GM10248 (cell line): ENCODE measurements around the gene PALLD.

ENCODE experiments used
- CTCF ChIA-PET: fragments of 300-600 bp; sonication (Branson Sonifier 250); formaldehyde crosslinking; extraction: SDS; loops from one replicate; lab custom pipeline; 2021; ENCODE audit warnings: antibody characterized with exemption; lab: Yijun Ruan, JAX
- POLR2A ChIA-PET: fragments of 350-650 bp; sonication (Branson Sonifier 250); formaldehyde crosslinking; extraction: SDS; loops from one replicate; lab custom pipeline; 2020; ENCODE audit warnings: antibody characterized with exemption; lab: Yijun Ruan, JAX
- DNase-seq: peaks from one replicate; pipeline ENCODE4 v3.0.0; 2012; ENCODE audit errors: extremely low spot score
- CTCF ChIP-seq: IDR thresholded peaks from 2 replicates; pipeline ENCODE4 v1.5.1; 2012; ENCODE audit warnings: mild to moderate bottlenecking, low read depth; ENCODE audit errors: extremely low read depth, missing control alignments, control extremely low read depth

PALLD gene

GRCh38 chr4:168813890-168814289 is 317.0 kb downstream of the PALLD start:
- no peak for TF ChIP-seq CTCF
- ChIA-PET POLR2A (no interaction called here), CTCF (no interaction called here)
- DNase-seq = no peak

- no peak for TF ChIP-seq CTCF
- POLR2A ChIA-PET = no interaction called here
- no peak for DNase-seq
- CTCF ChIA-PET = no interaction called here
These were observed 318.8 kb downstream of the PALLD start for GRCh38 chr4:168815379-168816345.

GRCh38 chr4:168817370-168817769 is 320.5 kb downstream of the PALLD start:
- CTCF ChIA-PET = no interaction called here
- POLR2A ChIA-PET = no interaction called here
- no peak for TF ChIP-seq CTCF
- DNase-seq = no peak

- no peak for DNase-seq
- ChIA-PET POLR2A (no interaction called here), CTCF (no interaction called here)
- no peak for TF ChIP-seq CTCF
These were observed 325.6 kb downstream of the PALLD start for GRCh38 chr4:168822481-168822880.

GRCh38 chr4:168825975-168826374 is 329.1 kb downstream of the PALLD start:
- ChIA-PET CTCF (interaction anchor here (1.1 kb wide), 1 partner anchor 23 kb away, joined by 3 read pairs; no protein-coding TSS in a partner anchor), POLR2A (no interaction called here)
- TF ChIP-seq CTCF = no peak
- DNase-seq = no peak

GRCh38 chr4:168826620-168827019 is 329.8 kb downstream of the PALLD start:
- CTCF ChIA-PET = interaction anchor here (1.1 kb wide), 1 partner anchor 22 kb away, joined by 3 read pairs; no protein-coding TSS in a partner anchor
- TF ChIP-seq CTCF = no peak
- POLR2A ChIA-PET = no interaction called here
- DNase-seq = no peak
